ENCODE measurements around the gene ZNF253. TPM values are rescaled to one million over a fixed set of nuclear protein-coding genes. Genes with fewer than 3 reads are reported as not detected.
"Not testable (repeated sequence)": the region's sequence is repeated elsewhere in the genome, so short reads cannot be mapped to it uniquely, and the experiment has no call there.

The ZNF253 gene
- total RNA-seq, 2 experiments from 2014 or later = 29.9 to 39.1 TPM

GRCh38 chr19:19911150-19911549, 45.5 kb downstream of the ZNF253 start:
- H3K27ac ChIP-seq (ENCODE audit: low read depth, low read length, poor library complexity, severe bottlenecking) = no peak overlapping the region
- TF ChIP-seq CTCF (conservative IDR thresholded peaks at IDR 0.05; ENCODE audit: low read length) (no peak), EZH2phosphoT487 (IDR thresholded peaks at IDR 0.05; ENCODE audit: borderline replicate concordance, low read depth, low read length) (no peak)
- H3K4me2 ChIP-seq (ENCODE audit: low read length) = no peak overlapping the region
- H3K36me3 ChIP-seq (ENCODE audit: insufficient read depth, low read length) = peaks cover 83% of the 10 kb centered on the region
- H2AFZ ChIP-seq (ENCODE audit: low read length) = no peak overlapping the region
- no peaks in the 10 kb centered on the region for H3K4me1 ChIP-seq (ENCODE audit: insufficient read depth, low read length, poor library complexity, severe bottlenecking)
- intact Hi-C loops (cut with micrococcal nuclease; ENCODE audit: unreplicated experiment) = no loop called here
- H4K20me1 ChIP-seq (ENCODE audit: insufficient read depth, low read length) = no peaks in the 10 kb centered on the region
- BruUV-seq (replicated peaks) = no TSS peak
- no peak for DNase-seq (ENCODE audit: low spot score)
- ChIA-PET POLR2A (interaction anchor here (0.6 to 1.7 kb wide), 2 partner anchors 9 to 45 kb away, joined by 3 read pairs; no protein-coding TSS in a partner anchor), CTCF (ENCODE audit: unreplicated experiment) (no interaction called here)
- no peak overlapping the region for H3K4me3 ChIP-seq (ENCODE audit: low read depth, low read length, poor library complexity, severe bottlenecking)
- peaks cover 29% of the 10 kb centered on the region; the same call in 1 of the 2 replicates for H3K79me2 ChIP-seq (ENCODE audit: insufficient read depth, low read depth, low read length)
- peaks cover 26% of the 10 kb centered on the region; the same call in 1 of the 2 replicates for H3K9me3 ChIP-seq (ENCODE audit: low read length)
- H3K9me2 ChIP-seq (ENCODE audit: insufficient read depth, low read length) = no peaks in the 10 kb centered on the region

- CTCF ChIA-PET (ENCODE audit: unreplicated experiment) = no interaction called here
- Histone ChIP-seq H3K4me1 (ENCODE audit: insufficient read depth, low read length, poor library complexity, severe bottlenecking) (no peaks in the 10 kb centered on the region), H4K20me1 (ENCODE audit: insufficient read depth, low read length) (no peaks in the 10 kb centered on the region), H3K9me3 (ENCODE audit: low read length) (peaks cover 10% of the 10 kb centered on the region; the same call in 1 of the 2 replicates), H3K4me3 (ENCODE audit: low read depth, low read length, poor library complexity, severe bottlenecking) (no peak overlapping the region), H3K36me3 (ENCODE audit: insufficient read depth, low read length) (peaks cover 68% of the 10 kb centered on the region), H3K27ac (ENCODE audit: low read depth, low read length, poor library complexity, severe bottlenecking) (no peak overlapping the region), H3K4me2 (ENCODE audit: low read length) (no peak overlapping the region), H3K79me2 (ENCODE audit: insufficient read depth, low read depth, low read length) (peaks cover 9% of the 10 kb centered on the region; the same call in 1 of the 2 replicates), H3K9me2 (ENCODE audit: insufficient read depth, low read length) (no peaks in the 10 kb centered on the region), H2AFZ (ENCODE audit: low read length) (no peak overlapping the region)
- intact Hi-C loops (cut with micrococcal nuclease; ENCODE audit: unreplicated experiment) = no loop called here
- POLR2A ChIA-PET = no interaction called here
- TF ChIP-seq CTCF (conservative IDR thresholded peaks at IDR 0.05; ENCODE audit: low read length) (no peak), EZH2phosphoT487 (IDR thresholded peaks at IDR 0.05; ENCODE audit: borderline replicate concordance, low read depth, low read length) (no peak)
- no peak for DNase-seq (ENCODE audit: low spot score)
- no TSS peak for BruUV-seq (replicated peaks)
Measured at GRCh38 chr19:19914596-19914995, 48.9 kb downstream of the ZNF253 start.

- intact Hi-C loops (cut with micrococcal nuclease; ENCODE audit: unreplicated experiment); H3K4me2 ChIP-seq (ENCODE audit: low read length); H3K27ac ChIP-seq (ENCODE audit: low read depth, low read length, poor library complexity, severe bottlenecking); H3K79me2 ChIP-seq (ENCODE audit: insufficient read depth, low read depth, low read length); H3K4me3 ChIP-seq (ENCODE audit: low read depth, low read length, poor library complexity, severe bottlenecking); H3K4me1 ChIP-seq (ENCODE audit: insufficient read depth, low read length, poor library complexity, severe bottlenecking); H2AFZ ChIP-seq (ENCODE audit: low read length); H4K20me1 ChIP-seq (ENCODE audit: insufficient read depth, low read length); BruUV-seq (replicated peaks); H3K9me2 ChIP-seq (ENCODE audit: insufficient read depth, low read length); CTCF ChIA-PET (ENCODE audit: unreplicated experiment): not testable (repeated sequence)
- peak; percentile 36 for DNase-seq (ENCODE audit: low spot score)
- Histone ChIP-seq H3K9me3 (ENCODE audit: low read length) (peaks cover 75% of the 10 kb centered on the region), H3K36me3 (ENCODE audit: insufficient read depth, low read length) (peaks cover 87% of the 10 kb centered on the region)
- TF ChIP-seq CTCF (conservative IDR thresholded peaks at IDR 0.05; ENCODE audit: low read length) = peak; percentile 63
- POLR2A ChIA-PET = interaction anchor here (0.6 kb wide), 1 partner anchor 132 kb away, joined by 5 read pairs; no protein-coding TSS in a partner anchor
Measured at GRCh38 chr19:19930417-19930816, 64.7 kb downstream of the ZNF253 start.

GRCh38 chr19:19933432-19934314, 68.0 kb downstream of the ZNF253 start:
- Histone ChIP-seq H3K36me3 (ENCODE audit: insufficient read depth, low read length) (peaks cover 60% of the 10 kb centered on the region), H3K4me1 (ENCODE audit: insufficient read depth, low read length, poor library complexity, severe bottlenecking) (peaks cover 11% of the 10 kb centered on the region), H3K9me3 (ENCODE audit: low read length) (peaks cover 74% of the 10 kb centered on the region)
- CTCF ChIA-PET (ENCODE audit: unreplicated experiment); H3K4me3 ChIP-seq (ENCODE audit: low read depth, low read length, poor library complexity, severe bottlenecking); H3K9me2 ChIP-seq (ENCODE audit: insufficient read depth, low read length); intact Hi-C loops (cut with micrococcal nuclease; ENCODE audit: unreplicated experiment); H2AFZ ChIP-seq (ENCODE audit: low read length); DNase-seq (ENCODE audit: low spot score); H3K4me2 ChIP-seq (ENCODE audit: low read length); H3K79me2 ChIP-seq (ENCODE audit: insufficient read depth, low read depth, low read length); H4K20me1 ChIP-seq (ENCODE audit: insufficient read depth, low read length); H3K27ac ChIP-seq (ENCODE audit: low read depth, low read length, poor library complexity, severe bottlenecking): not testable (repeated sequence)
- BruUV-seq (replicated peaks) = TSS peak; percentile 45
- POLR2A ChIA-PET = interaction anchor here (0.7 kb wide), 1 partner anchor 506 kb away, joined by 3 read pairs; no protein-coding TSS in a partner anchor
